ENCODE data around the gene NUDCD2.

The NUDCD2 gene
- 16.2 to 22.3 (median 17.0) reads per million in 3 donors for total RNA-seq

GRCh38 chr5:163459819-163460561, at the start of gene NUDCD2:
Gene NUDCD2, minus strand, starts transcription at chr5:163460102. Its CDS starts 52 bp downstream, at chr5:163460050.
- no peaks in the 10 kb centered on the region for H3K27me3 ChIP-seq (replicated peaks; ENCODE audit: control insufficient read depth, insufficient read depth, low read length, poor library complexity, severe bottlenecking)
- H3K4me3 ChIP-seq (ENCODE audit: insufficient read depth, low read depth, low read length, poor library complexity, severe bottlenecking) = peak within 1 kb of the TSS; percentile 76
- H3K4me1 ChIP-seq (ENCODE audit: control insufficient read depth, insufficient read depth, low read length, poor library complexity, severe bottlenecking) = peaks cover 16% of the 10 kb centered on the region
- H3K27ac ChIP-seq (ENCODE audit: insufficient read depth, low read length, poor library complexity, severe bottlenecking) = peak within 1 kb of the TSS; percentile 94
- no peaks in the 10 kb centered on the region for H3K9me3 ChIP-seq (ENCODE audit: control insufficient read depth, low read length)
- peaks cover under 1% of the 10 kb centered on the region for H3K36me3 ChIP-seq (ENCODE audit: control insufficient read depth, insufficient read depth, low read length)
- peak; percentile 89 to 93 (median 90) for DNase-seq

- Histone ChIP-seq H3K4me3 (ENCODE audit: insufficient read depth, low read depth, low read length, poor library complexity, severe bottlenecking) (peak overlapping the region; percentile 40), H3K27ac (ENCODE audit: insufficient read depth, low read length, poor library complexity, severe bottlenecking) (peak overlapping the region; percentile 98), H3K4me1 (ENCODE audit: control insufficient read depth, insufficient read depth, low read length, poor library complexity, severe bottlenecking) (peaks cover 17% of the 10 kb centered on the region), H3K36me3 (ENCODE audit: control insufficient read depth, insufficient read depth, low read length) (peaks cover 18% of the 10 kb centered on the region), H3K9me3 (ENCODE audit: control insufficient read depth, low read length) (no peaks in the 10 kb centered on the region), H3K27me3 (replicated peaks; ENCODE audit: control insufficient read depth, insufficient read depth, low read length, poor library complexity, severe bottlenecking) (no peaks in the 10 kb centered on the region)
- DNase-seq = no peak
These were observed 49.5 kb upstream of the NUDCD2 start for GRCh38 chr5:163509291-163509951.

GRCh38 chr5:163508753-163509152, 48.9 kb upstream of the NUDCD2 start:
- peak overlapping the region; percentile 40 for H3K4me3 ChIP-seq (ENCODE audit: insufficient read depth, low read depth, low read length, poor library complexity, severe bottlenecking)

GRCh38 chr5:163506726-163507125, 46.8 kb upstream of the NUDCD2 start:
- Histone ChIP-seq H3K9me3 (ENCODE audit: control insufficient read depth, low read length) (no peaks in the 10 kb centered on the region), H3K27ac (ENCODE audit: insufficient read depth, low read length, poor library complexity, severe bottlenecking) (peak overlapping the region; percentile 98), H3K4me1 (ENCODE audit: control insufficient read depth, insufficient read depth, low read length, poor library complexity, severe bottlenecking) (peaks cover 21% of the 10 kb centered on the region), H3K36me3 (ENCODE audit: control insufficient read depth, insufficient read depth, low read length) (no peaks in the 10 kb centered on the region), H3K4me3 (ENCODE audit: insufficient read depth, low read depth, low read length, poor library complexity, severe bottlenecking) (peak overlapping the region; percentile 83), H3K27me3 (replicated peaks; ENCODE audit: control insufficient read depth, insufficient read depth, low read length, poor library complexity, severe bottlenecking) (no peaks in the 10 kb centered on the region)
- DNase-seq = no peak

More at GRCh38 chr5:163508753-163509152, 48.9 kb upstream of the NUDCD2 start:
- Histone ChIP-seq H3K27me3 (replicated peaks; ENCODE audit: control insufficient read depth, insufficient read depth, low read length, poor library complexity, severe bottlenecking) (no peaks in the 10 kb centered on the region), H3K36me3 (ENCODE audit: control insufficient read depth, insufficient read depth, low read length) (peaks cover 13% of the 10 kb centered on the region), H3K4me1 (ENCODE audit: control insufficient read depth, insufficient read depth, low read length, poor library complexity, severe bottlenecking) (peaks cover 17% of the 10 kb centered on the region), H3K9me3 (ENCODE audit: control insufficient read depth, low read length) (no peaks in the 10 kb centered on the region), H3K27ac (ENCODE audit: insufficient read depth, low read length, poor library complexity, severe bottlenecking) (peak overlapping the region; percentile 98)
- DNase-seq = no peak

GRCh38 chr5:163506095-163506457, 46.2 kb upstream of the NUDCD2 start:
- H3K36me3 ChIP-seq (ENCODE audit: control insufficient read depth, insufficient read depth, low read length) = no peaks in the 10 kb centered on the region
- H3K9me3 ChIP-seq (ENCODE audit: control insufficient read depth, low read length) = no peaks in the 10 kb centered on the region
- peaks cover 21% of the 10 kb centered on the region for H3K4me1 ChIP-seq (ENCODE audit: control insufficient read depth, insufficient read depth, low read length, poor library complexity, severe bottlenecking)
- H3K4me3 ChIP-seq (ENCODE audit: insufficient read depth, low read depth, low read length, poor library complexity, severe bottlenecking) = peak overlapping the region; percentile 83
- peak overlapping the region; percentile 98 for H3K27ac ChIP-seq (ENCODE audit: insufficient read depth, low read length, poor library complexity, severe bottlenecking)
- H3K27me3 ChIP-seq (replicated peaks; ENCODE audit: control insufficient read depth, insufficient read depth, low read length, poor library complexity, severe bottlenecking) = no peaks in the 10 kb centered on the region
- DNase-seq = no peak

- DNase-seq = peak; percentile 92 to 93 (median 93)
- Histone ChIP-seq H3K4me3 (ENCODE audit: insufficient read depth, low read depth, low read length, poor library complexity, severe bottlenecking) (peak within 1 kb of the TSS; percentile 83), H3K27me3 (replicated peaks; ENCODE audit: control insufficient read depth, insufficient read depth, low read length, poor library complexity, severe bottlenecking) (no peaks in the 10 kb centered on the region), H3K9me3 (ENCODE audit: control insufficient read depth, low read length) (no peaks in the 10 kb centered on the region), H3K27ac (ENCODE audit: insufficient read depth, low read length, poor library complexity, severe bottlenecking) (peak within 1 kb of the TSS; percentile 98), H3K36me3 (ENCODE audit: control insufficient read depth, insufficient read depth, low read length) (no peaks in the 10 kb centered on the region), H3K4me1 (ENCODE audit: control insufficient read depth, insufficient read depth, low read length, poor library complexity, severe bottlenecking) (peaks cover 21% of the 10 kb centered on the region)
These were observed 45.6 kb upstream of the NUDCD2 start, which contains the start of gene MAT2B for GRCh38 chr5:163505368-163506094. Gene MAT2B, plus strand, starts transcription at chr5:163505619. Its CDS starts 68 bp downstream, at chr5:163505687.

- Histone ChIP-seq H3K9me3 (ENCODE audit: control insufficient read depth, low read length) (no peaks in the 10 kb centered on the region), H3K27ac (ENCODE audit: insufficient read depth, low read length, poor library complexity, severe bottlenecking) (peak overlapping the region; percentile 98), H3K4me3 (ENCODE audit: insufficient read depth, low read depth, low read length, poor library complexity, severe bottlenecking) (peak overlapping the region; percentile 83), H3K27me3 (replicated peaks; ENCODE audit: control insufficient read depth, insufficient read depth, low read length, poor library complexity, severe bottlenecking) (no peaks in the 10 kb centered on the region), H3K36me3 (ENCODE audit: control insufficient read depth, insufficient read depth, low read length) (no peaks in the 10 kb centered on the region), H3K4me1 (ENCODE audit: control insufficient read depth, insufficient read depth, low read length, poor library complexity, severe bottlenecking) (peaks cover 21% of the 10 kb centered on the region)
- DNase-seq = no peak
These were observed 45.1 kb upstream of the NUDCD2 start for GRCh38 chr5:163505049-163505367.

- no peaks in the 10 kb centered on the region for H3K36me3 ChIP-seq (ENCODE audit: control insufficient read depth, insufficient read depth, low read length)
- H3K27me3 ChIP-seq (replicated peaks; ENCODE audit: control insufficient read depth, insufficient read depth, low read length, poor library complexity, severe bottlenecking) = no peaks in the 10 kb centered on the region
- peak overlapping the region; percentile 83 for H3K4me3 ChIP-seq (ENCODE audit: insufficient read depth, low read depth, low read length, poor library complexity, severe bottlenecking)
- peak in 1 of 3 donors; percentile 11 for DNase-seq
- H3K9me3 ChIP-seq (ENCODE audit: control insufficient read depth, low read length) = no peaks in the 10 kb centered on the region
- H3K27ac ChIP-seq (ENCODE audit: insufficient read depth, low read length, poor library complexity, severe bottlenecking) = peak overlapping the region; percentile 98
- H3K4me1 ChIP-seq (ENCODE audit: control insufficient read depth, insufficient read depth, low read length, poor library complexity, severe bottlenecking) = peaks cover 21% of the 10 kb centered on the region
These were observed 44.4 kb upstream of the NUDCD2 start for GRCh38 chr5:163504079-163504931.

Data from effector memory CD4-positive, alpha-beta T cell (primary cell).